Breast epithelium (tissue), 3 donors: Measurements from ENCODE around the gene RAP1GAP2.

Experiments used
- CTCF ChIP-seq, 3 donors: fragments of 450-650 bp; IDR thresholded peaks; one replicate each; pipeline ENCODE4 v1.5.1; 2016 to 2017; ENCODE audit warnings: antibody characterized with exemption in 3 of 3, mild to moderate bottlenecking in 3 of 3, moderate library complexity in 3 of 3
- POLR2A ChIP-seq: fragments of 450-650 bp; IDR thresholded peaks from one replicate; pipeline ENCODE4 v1.6.1; 2016; ENCODE audit warnings: antibody characterized with exemption, mild to moderate bottlenecking, moderate library complexity
- POLR2AphosphoS5 ChIP-seq, 3 donors: sonication (generic); formaldehyde crosslinking; IDR thresholded peaks; one replicate each; pipeline ENCODE4 v1.6.1; 2017; ENCODE audit warnings: antibody characterized with exemption in 3 of 3

DNA sequence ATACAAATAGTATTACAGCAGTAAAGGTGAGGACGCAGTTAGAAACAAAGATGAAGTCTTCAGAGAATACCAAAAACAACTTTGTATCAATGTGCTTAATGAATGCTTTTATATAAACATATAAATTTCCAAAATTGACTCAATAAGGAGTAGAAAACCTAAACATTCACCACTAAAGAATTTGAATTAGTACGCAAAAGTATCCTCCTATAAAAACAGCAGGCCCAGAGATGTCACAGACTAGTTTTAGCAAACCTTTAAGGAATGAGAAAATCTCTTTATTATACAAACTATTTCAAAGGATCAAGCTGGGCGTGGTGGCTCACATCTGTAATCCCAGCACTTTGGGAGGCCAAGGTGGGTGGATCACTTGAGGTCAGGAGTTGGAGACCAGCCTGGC lies 180.9 kb downstream of the RAP1GAP2 start:
- TF ChIP-seq CTCF (IDR thresholded peaks at IDR 0.05), result no peak
- no peak for TF ChIP-seq POLR2AphosphoS5 (IDR thresholded peaks at IDR 0.05)
- no peak for TF ChIP-seq POLR2A
